AG04450 (cell line): ENCODE results near the gene LYZL6. TPM values are rescaled to one million over a fixed set of nuclear protein-coding genes. Genes with fewer than 3 reads are reported as not detected.

Experiments used
- CTCF ChIA-PET: fragments of 300-600, 350-600 bp; formaldehyde crosslinking; extraction: SDS; loops from one replicate; lab custom pipeline; 2022; ENCODE audit warnings: antibody characterized with exemption, inconsistent platforms; lab: Charles Lee
- POLR2A ChIA-PET: fragments of 350-600 bp; formaldehyde crosslinking; extraction: SDS; loops from one replicate; lab custom pipeline; 2021; ENCODE audit warnings: antibody characterized with exemption, inconsistent platforms; lab: Yijun Ruan, JAX
- DNase-seq: peaks from one replicate; pipeline ENCODE4 v3.0.0-alpha.2; 2011; ENCODE audit warnings: low read depth, low spot score
- H3K27ac ChIP-seq: one replicate; pipeline ENCODE4 v1.5.1; 2012; ENCODE audit warnings: low read depth, low read length, control low read depth
- H3K27me3 ChIP-seq: one replicate; pipeline ENCODE4 v1.6.0; 2012; ENCODE audit warnings: low read length; ENCODE audit not compliant: control insufficient read depth, insufficient read depth
- H3K4me3 ChIP-seq: 2 replicates; pipeline ENCODE4 v1.5.1; 2011; ENCODE audit warnings: mild to moderate bottlenecking, low read depth, low read length, control low read depth
- H3K9me3 ChIP-seq: 2 replicates; pipeline ENCODE4 v1.5.1; 2012; ENCODE audit warnings: low read length; ENCODE audit not compliant: control insufficient read depth, insufficient read depth
- polyA plus RNA-seq: library from polyadenylated mRNA; depleted of rRNA; stranded (reverse); fragments of >200 nt; gene quantifications from 2 replicates; pipeline ENCODE4 v1.2.3, GENCODE V29; 2011
- TF ChIP-seq, protein P1 (sequence below): IDR thresholded peaks from 2 replicates; pipeline ENCODE4 v1.5.1; 2011; ENCODE audit warnings: low read depth, low read length, control low read depth, inconsistent platforms

LYZL6 gene
- polyA plus RNA-seq, 1 experiment = not detected

DNA sequence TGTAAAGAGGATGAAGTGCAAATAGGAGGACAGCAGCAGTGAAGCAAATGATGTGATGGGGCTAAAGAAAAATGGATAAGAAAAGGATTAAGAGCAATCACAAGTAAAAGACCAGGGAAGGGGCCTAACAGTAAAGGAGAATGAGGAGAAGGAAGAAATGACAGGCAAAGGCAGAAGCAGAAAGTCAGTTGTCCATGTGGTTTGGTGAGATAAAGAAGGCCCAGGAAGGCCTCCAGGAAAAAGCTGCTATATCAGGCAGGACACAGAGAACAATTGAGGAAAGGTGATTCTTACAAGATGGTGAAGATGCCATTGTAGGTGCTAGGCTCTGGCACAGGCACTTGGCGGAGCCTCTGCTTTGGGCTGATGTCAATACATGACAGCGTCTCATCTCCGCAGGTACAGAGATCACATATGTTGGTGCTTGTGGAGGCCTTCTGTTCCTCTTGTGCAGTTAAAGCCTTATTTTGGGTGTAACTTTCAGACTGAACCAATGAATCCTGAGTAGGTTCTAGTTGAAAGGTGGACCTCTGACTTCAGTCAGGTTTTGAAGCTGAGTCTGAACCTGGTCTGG is 31.1 kb downstream of the LYZL6 start:
- H3K27me3 ChIP-seq = peaks cover 3% of the 10 kb centered on the region
- POLR2A ChIA-PET = no interaction called here
- H3K4me3 ChIP-seq = no peak overlapping the region
- no peak overlapping the region for H3K27ac ChIP-seq
- CTCF ChIA-PET = no interaction called here
- no peak for DNase-seq
- TF ChIP-seq, protein P1, sequence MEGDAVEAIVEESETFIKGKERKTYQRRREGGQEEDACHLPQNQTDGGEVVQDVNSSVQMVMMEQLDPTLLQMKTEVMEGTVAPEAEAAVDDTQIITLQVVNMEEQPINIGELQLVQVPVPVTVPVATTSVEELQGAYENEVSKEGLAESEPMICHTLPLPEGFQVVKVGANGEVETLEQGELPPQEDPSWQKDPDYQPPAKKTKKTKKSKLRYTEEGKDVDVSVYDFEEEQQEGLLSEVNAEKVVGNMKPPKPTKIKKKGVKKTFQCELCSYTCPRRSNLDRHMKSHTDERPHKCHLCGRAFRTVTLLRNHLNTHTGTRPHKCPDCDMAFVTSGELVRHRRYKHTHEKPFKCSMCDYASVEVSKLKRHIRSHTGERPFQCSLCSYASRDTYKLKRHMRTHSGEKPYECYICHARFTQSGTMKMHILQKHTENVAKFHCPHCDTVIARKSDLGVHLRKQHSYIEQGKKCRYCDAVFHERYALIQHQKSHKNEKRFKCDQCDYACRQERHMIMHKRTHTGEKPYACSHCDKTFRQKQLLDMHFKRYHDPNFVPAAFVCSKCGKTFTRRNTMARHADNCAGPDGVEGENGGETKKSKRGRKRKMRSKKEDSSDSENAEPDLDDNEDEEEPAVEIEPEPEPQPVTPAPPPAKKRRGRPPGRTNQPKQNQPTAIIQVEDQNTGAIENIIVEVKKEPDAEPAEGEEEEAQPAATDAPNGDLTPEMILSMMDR = no peak
- no peaks in the 10 kb centered on the region for H3K9me3 ChIP-seq

DNA sequence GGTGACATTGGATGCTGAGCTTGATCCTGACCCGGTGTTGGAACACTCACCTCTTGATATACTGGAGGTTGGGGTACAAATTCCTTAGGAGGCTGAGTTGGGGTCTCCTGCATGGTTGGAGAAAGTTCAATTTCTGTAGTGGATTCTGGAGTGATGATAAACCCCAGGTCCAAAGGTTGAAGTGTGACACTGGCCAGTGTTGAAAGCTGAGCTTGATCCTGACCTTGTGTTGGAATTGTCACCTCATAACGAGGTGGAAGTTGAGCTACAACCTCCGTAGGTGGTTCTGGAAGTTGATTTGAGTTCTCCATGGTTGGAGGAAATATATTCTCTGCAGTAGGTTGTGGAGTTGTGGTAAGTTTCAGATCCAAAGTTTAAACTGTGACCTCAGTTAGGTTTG is 34.1 kb downstream of the LYZL6 start:
- TF ChIP-seq, protein P1 = no peak
- H3K27me3 ChIP-seq = peaks cover 3% of the 10 kb centered on the region
- H3K9me3 ChIP-seq = no peaks in the 10 kb centered on the region
- no peak overlapping the region for H3K4me3 ChIP-seq
- no peak overlapping the region for H3K27ac ChIP-seq
- ChIA-PET POLR2A (no interaction called here), CTCF (no interaction called here)
- no peak for DNase-seq

DNA sequence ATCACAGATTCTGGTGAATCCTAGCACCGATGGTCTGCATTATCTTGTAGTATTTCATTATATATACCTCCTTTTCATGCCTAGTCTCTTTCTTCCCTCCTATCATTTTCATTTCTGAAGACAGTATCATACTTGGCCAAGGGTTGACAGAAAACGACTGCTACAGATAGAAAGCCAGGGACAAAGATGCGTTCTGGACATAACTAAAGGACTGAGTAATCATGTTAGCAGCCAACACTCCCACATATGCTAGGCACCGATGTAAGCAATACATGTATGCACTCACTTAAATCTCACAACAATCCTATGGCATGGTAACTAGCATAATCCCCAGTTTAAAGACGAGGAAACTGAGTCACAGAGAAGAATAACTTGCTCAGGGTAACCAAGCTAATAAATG is 35.8 kb downstream of the LYZL6 start:
- ChIA-PET POLR2A (interaction anchor here (1.1 kb wide), 1 partner anchor 98 kb away, joined by 3 read pairs; the partner anchor contains the start of gene TAF15), CTCF (no interaction called here)
- H3K27ac ChIP-seq = no peak overlapping the region
- no peak for DNase-seq
- no peaks in the 10 kb centered on the region for H3K9me3 ChIP-seq
- TF ChIP-seq, protein P1 = no peak
- H3K4me3 ChIP-seq = no peak overlapping the region
- peaks cover 3% of the 10 kb centered on the region for H3K27me3 ChIP-seq

DNA sequence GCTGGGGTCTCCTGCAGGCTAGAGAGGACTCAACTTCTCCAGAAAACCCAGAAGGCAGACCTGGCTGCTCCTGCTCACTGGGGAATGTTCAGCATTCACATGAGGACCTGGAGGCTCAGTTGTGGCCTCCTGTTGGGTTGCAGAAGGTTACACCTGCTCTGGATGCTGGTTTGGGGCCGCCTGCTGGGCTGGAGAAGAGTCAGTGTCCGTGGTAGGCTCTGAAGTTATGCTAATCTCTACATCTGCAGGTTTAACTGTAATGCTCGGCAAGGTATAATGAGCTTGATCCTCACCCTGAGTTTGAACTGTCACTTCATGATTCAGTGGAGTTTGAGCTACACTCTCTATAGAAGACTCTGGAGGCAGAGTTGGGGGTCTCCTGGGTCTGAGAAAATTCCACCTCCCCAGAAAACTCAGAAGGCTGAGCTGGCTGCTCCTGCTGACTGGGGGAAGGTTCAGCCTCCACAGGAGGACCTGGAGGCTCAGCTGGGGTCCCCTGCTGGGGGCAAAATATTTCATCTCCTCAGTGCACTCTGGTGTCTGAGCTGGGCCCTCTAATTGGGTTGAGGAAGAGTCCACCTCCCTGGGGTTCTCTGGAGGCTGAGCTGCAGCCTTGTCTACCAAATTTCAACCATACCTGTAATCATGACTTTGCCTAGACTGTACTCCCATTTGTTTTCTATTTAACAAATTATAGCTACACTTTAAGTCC is 36.4 kb downstream of the LYZL6 start:
- Histone ChIP-seq H3K27me3 (peaks cover 3% of the 10 kb centered on the region), H3K9me3 (no peaks in the 10 kb centered on the region), H3K4me3 (no peak overlapping the region), H3K27ac (no peak overlapping the region)
- ChIA-PET POLR2A (interaction anchor here (1.1 kb wide), 1 partner anchor 98 kb away, joined by 3 read pairs; the partner anchor contains the start of gene TAF15), CTCF (no interaction called here)
- DNase-seq = no peak
- TF ChIP-seq, protein P1 = no peak
